GM18508 (cell line): Measurements from ENCODE around the gene UBE2F.

Experiments
- ATAC-seq: cut with Tn5 transposase; IDR thresholded peaks from one replicate; pipeline ENCODE4 v1.9.1; 2021; ENCODE audit warnings: moderate number of reproducible peaks; ENCODE audit not compliant: insufficient read depth, unreplicated experiment

The UBE2F gene, protein sequence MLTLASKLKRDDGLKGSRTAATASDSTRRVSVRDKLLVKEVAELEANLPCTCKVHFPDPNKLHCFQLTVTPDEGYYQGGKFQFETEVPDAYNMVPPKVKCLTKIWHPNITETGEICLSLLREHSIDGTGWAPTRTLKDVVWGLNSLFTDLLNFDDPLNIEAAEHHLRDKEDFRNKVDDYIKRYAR

DNA sequence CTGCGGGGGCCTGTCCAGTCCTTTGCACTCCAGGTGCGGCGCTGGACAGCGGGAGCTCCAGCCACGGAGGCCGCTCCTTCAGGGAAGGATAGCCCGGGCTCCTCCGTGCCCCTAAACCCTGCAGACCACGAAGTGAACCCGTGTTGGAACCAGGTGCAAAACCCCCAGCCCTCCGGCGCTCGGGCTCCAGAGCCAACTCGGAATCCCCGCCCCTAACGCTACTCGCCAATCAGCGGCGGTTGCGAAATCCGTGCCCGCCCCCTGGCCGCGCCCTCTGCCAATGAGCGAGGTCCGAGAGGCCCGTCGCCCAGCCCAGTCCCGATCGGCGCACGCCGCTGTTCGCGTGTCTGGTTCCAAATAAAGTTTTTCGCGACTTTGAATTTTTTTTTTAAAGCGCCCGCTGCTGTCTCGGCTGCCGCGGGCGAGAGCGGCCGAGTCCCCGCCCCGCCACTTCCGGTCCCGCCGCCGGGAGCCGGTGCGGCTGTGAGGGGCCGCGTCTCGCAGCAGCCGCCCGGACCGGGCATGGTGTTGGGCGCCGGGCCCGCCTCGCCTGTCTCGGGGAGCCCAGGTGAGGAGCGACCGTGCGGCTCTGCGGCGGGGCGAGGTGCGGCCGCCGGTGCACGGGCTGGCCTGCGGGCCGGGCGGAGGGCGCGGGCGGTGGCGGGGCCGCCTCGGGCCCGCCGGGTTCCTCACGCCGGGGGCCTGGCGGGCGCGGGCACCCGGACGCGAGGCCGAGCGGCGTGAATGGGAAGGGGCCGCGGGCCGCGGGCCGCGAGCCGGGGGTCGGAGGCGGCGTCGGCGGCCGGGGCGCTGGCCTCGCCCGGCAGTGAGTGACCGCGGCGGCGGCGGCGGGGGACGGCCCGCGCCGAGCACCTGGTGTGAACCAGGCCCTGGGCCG is at the start of gene UBE2F:
UBE2F (plus strand) TSS at position 450 of the 898 bp plus-strand sequence. CDS start 6,094 bp downstream, outside the sequence.
- ATAC-seq = peak; percentile 72

DNA sequence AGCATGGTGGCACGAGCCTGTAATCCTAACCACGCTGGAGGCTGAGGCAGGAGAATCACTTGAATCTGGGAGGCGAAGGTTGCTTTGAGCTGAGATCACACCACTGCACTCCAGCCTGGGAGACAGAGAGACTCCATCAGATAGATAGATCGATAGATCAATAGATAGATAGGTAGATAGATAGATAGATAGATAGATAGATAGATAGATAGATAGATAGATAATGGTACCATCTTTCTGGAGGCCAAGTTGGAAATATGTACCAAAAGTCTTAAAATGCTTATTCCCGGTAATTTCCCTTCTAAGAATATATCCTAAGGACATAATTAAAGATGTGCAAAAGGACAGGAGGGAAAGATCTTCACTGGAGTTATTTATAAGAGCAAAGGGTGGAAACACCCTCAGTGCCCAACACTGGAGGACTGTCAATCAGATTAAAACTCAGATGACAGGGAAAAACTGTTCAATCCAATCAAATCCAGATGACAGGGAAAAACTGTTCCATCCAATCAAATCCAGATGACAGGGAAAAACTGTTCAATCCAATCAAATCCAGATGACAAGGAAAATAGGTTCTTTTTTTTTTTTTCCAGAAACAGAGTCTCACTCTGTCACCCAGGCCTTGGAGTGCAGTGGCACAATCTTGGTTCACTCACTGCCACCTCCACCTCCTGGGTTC is 49.0 kb upstream of the UBE2F start:
- ATAC-seq = no peak

DNA sequence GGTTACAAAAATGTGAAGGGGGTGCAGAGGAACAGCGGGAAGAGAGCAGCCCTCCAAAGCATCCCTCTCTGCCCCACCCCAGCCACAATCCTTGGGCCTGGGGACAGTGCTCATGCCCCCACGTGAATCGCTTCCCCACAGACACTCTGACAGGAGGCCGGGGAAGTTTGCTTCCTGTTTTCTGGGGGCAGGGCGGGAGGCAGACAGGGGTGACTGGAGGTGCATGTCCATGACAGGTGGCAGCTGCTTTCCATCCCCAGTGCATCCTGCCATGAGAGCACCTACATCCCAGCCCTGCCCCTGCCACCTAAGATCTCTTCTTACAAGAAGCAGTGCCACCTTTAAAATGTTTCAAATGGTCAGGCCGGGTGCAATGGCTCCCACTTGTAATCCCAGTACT is 47.2 kb upstream of the UBE2F start:
- ATAC-seq = no peak

DNA sequence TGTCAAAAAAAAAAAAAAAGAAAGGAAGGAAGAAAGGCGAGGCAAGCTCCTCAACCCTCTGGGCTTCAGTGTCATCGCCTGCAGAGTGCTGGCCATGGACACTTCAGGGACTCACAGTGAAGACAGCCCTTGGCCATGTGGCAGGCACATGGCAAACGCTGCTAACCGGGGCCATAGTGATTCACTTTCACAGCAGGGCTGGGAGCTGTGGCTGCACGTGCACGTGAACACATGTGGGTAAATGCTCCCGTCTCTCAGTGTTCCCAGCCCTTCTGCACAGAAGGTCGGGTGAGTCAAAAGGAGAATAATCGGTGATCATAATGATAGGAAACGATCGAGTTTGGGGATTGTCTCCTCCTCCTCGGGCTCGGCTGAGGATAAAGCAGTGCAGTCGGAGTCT is 46.1 kb upstream of the UBE2F start:
- ATAC-seq = no peak

DNA sequence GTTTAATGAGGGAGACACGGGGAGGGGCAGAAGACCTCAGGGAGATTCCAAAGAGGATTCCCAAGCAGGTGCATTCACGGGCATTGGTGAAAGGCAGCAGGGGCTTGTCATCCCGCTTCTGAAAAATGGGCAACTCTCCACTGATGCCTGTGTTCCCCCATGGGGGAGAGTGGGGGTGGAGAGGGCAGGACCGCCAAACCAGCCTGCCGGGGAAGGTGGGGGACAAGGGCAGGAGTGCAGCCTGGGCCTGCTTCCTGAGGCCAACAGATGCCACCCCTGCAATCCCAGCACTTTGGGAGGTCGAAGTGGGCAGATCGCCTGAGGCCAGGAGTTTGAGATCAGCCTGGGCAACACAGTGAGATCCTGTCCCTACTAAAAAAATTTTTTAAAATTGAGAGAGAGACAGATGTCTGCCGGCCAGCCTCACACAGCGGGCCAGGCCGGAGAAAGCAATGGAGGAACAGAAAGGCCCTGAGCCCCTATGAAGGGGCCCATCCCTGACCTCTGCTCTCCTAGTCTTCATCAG is 44.8 kb upstream of the UBE2F start:
- ATAC-seq = no peak

DNA sequence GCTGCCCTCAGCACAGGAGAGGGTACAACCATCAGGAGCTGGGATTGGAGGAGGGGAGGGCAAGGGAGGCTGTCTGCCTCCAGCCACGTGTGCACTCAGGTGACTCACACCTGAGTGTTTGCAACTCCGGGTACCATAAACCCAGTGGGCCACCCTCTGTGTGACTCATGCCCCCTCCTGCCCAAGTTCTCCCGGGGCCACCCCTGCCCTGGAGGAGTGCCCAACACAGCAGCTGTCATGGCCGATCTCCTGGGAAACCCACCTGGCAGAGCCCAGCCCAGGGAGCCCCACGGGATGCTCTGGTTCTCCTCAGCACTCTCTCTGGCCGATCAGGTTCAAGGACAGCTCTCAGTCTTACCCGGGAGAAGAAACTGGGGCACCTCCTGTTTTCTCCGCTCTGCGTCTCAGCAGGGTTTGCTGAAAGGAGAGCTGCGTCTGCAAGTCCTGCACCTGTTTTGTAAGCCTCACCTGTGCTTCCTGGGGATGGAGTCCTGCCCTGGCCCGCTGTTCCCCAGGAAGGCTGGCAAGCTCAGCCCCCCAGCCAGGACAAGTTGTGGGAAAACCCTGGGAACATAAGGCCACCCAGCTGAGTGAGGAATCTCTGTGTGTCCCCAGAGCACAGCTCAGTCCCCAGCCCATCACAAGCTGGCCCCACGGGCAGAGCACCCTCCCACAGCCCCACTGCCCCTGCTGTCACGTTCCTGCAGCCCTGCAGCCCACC is 44.0 kb upstream of the UBE2F start:
- no peak for ATAC-seq

DNA sequence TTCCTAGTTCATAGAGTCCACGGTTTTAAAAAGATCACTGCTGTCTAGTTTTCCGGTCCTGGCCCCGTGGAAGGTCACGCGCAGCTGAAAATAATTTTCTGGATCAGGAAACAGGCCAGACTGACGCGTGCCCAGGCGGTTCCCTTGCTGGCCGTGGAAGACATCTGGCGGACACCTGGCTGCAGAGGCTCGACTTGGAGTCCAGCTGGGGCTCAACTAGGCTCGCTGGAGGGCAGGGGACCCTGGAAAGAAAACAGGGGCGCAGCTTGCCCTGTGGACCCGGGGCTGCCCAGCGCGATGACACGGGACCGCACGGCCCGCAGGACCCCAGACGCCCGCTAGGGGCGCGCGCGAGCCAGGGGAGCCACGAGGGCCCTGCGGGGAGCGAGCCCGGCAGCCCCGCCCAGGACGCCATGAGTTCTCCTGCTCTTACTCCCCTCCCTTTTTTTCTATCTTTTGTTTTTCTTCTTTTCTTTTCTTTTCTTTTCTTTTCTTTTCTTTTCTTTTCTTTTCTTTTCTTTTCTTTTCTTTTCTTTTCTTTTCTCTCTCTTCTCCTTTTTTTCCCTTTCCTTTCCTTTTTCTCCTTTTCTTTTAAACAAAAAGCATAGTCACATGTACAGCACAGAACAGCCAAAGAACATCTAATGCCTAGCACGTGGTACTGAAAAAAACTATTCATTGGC is 43.2 kb upstream of the UBE2F start:
- no peak for ATAC-seq

DNA sequence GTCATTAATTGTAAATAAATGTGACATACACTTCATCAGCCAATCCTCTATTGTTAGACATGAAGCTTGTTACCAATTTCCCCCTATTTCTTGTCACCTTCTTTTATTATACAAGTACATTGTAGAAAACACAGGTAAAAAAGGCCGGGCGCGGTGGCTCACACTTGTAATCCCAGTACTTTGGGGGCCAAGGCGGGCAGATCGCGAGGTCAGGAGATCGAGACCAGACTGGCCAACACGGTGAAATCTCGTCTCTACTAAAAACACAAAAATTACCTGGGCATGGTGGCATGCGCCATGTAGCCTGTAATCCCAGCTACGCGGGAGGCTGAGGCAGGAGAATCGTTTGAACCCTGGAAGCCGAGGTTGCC is 42.7 kb upstream of the UBE2F start:
- ATAC-seq = no peak

DNA sequence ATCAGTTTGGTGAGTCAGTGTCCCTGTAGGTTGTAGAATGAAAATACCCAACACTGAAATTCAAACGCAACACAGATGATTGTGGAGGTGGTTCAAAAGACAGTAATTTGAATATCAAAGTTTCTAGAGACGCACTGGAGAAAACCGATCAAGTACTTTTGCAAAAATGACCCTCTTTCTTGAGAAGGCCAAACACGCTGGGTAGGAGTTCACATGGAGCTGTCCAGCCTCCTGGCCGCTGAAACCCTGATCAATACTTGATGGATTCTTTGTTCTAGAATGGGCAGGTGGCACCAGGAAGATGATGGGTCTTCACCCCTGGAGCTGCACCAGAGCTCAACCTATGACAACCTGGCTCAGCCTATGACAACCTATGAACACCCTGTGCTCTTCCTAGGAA is 39.7 kb upstream of the UBE2F start:
- no peak for ATAC-seq

DNA sequence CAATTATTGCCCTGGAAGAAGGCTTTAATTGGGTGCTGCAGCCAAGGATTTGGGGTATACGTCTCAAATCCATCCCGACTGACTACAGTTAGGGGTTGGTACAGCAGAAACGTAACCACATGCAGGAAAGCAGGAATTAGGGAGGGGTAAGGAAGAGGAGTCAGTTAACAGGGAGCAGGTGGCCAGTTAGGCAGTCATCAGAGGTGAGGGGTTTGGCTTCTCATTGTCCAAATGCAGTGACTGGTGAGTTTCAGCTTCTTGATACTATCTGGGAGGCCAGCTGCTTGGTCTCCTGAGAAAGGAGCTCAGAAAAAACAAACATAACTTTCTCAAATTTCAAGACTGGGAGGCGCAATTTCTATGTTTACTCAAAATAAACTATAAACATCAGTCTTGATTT is 38.8 kb upstream of the UBE2F start:
- no peak for ATAC-seq

DNA sequence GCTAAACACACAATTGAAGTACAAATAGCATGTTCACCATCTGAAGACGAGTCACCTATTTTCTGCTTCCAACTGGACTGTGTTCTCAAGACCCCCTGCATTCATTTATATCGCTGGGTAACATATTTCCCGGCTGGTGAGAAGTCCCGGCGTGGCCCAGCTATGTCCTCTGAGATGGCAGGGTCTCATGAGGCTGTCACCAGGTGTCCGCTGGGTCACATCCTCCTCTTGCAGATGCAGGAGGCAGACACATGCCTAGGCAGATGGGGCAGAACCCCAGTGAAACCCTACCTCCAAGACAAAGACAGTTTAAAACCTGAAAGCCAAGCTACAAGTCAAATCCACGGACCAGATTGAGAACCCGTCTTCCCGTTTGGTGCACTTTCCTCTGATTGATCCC is 36.8 kb upstream of the UBE2F start:
- ATAC-seq = no peak

DNA sequence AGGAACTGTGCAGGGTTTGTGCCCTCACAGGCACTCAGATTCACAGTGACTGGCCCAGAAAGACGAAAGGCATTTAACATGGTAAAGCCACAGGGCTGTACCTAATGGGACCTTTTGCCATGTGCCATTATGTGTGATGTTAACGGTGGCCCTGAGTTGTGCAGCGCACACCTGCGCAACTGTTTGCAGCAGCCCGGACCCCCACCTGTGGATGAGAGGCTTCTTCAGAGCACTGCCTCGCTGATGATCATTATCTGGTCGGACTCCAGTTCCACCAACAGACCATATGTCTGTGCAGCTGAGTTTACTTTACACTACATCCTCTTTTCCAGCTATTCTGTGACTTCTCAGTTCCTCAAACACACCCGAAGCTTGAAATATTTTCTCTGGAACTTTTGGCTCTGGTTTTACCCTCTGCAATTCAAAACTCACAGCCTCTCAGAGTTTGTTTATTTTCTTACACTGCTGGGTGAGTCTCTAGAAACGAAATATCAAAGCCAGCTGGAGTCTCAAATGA is 35.6 kb upstream of the UBE2F start:
- ATAC-seq = no peak

DNA sequence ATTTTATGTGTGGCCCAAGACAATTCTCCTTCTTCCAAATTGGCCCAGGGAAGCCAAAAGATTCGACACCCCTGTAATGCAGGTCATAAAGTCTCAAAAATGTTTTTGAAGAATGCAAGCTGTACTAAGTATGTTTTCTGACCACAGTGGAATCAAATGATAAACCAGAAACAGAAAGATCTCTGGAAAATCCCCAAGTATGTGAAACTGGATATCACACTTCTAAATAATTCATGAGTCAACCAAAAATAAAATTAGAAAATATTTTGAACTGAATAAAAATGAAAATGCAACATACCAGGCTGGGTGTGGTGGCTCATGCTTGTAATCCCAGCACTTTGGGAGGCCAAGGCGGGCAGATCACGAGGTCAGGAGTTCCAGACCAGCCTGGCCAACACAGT is 34.1 kb upstream of the UBE2F start:
- no peak for ATAC-seq

DNA sequence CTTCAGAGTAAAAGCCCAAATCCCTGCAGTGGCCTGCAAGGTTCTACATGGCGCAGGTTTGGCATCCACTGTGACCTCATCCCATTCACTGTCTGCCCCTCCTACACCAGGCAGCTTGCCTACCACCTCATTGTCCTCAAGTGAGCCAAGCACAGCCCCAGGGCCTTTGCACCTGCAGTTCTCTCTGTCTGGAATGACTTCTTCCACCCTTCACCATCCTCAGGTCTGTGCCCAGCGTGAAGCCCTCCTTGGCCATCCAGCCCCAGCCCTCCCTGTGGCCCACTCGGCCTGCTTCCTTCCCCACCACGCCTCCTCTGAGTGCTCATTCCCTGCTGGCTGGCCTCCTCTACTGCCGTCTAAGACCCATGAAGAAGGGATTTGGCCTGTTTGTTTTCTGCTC is 32.6 kb upstream of the UBE2F start:
- no peak for ATAC-seq

DNA sequence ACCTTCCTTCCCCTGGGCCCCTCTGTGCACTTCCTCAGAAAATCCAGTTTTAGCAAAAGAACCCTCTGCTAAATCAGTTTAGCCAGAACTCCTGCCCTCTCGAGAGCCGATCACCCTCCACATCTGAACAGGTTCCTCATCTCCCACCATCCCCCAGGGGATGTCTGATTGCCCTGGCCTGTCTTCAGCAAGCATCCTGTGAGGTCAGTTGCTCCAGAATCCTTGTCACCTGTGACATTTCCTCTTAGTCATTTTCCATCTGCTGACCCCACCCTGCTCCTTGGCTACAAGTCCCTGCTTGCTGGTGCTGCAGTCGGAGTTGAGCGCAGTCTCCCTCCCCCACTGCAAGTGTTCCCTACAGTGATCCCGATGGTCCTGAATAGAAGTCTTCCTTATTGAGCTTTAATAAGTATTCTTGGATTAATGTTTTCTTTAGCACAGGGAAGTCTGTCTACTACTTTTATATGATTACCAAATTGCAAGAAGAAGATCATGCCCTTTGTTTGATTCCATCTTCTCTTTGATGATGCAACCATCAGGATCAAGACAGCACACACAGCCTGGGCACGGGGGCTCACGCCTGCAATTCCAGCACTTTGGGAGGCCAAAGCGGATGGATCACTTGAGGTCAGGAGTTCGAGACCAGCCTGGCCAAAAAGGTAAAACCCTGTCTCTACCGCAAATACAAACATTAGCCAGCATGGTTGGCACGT is 30.9 kb upstream of the UBE2F start:
- no peak for ATAC-seq

DNA sequence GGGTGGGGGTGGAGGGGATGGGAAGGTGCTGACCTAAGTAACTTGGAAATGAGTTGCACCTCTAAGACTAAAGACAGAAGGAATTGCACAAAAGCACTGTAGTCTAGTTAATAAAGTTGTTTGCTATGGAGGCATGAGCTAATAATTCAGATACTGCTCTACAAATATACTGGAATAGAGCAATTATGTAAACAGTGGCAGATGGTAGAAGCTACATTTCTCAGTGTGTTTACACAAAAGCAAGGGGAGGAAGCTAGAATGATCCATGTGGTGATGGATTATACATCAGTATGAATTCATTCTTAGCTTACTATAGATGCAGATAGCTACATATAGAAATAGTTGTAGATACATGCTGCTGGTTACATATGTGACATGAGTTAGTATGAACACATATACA is 27.6 kb upstream of the UBE2F start:
- no peak for ATAC-seq

DNA sequence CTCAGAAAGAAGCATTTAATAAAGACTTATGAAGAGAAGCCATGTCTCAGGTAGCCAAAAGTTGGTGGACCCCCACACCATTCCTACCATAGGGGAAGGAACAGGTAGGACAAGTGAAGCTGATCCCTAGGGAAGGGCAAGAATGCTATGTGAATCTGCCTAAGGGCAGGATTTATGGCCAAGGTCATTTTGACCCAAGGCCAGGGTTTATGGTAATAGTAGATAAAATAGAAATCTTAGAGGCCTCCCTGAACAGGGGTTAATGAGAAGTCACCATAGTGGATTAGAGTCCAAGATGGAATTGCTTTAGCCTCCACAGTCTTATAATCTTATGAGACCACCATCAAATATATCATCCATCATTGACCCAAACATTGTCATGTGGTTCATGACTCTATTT is 26.0 kb upstream of the UBE2F start:
- ATAC-seq = no peak

DNA sequence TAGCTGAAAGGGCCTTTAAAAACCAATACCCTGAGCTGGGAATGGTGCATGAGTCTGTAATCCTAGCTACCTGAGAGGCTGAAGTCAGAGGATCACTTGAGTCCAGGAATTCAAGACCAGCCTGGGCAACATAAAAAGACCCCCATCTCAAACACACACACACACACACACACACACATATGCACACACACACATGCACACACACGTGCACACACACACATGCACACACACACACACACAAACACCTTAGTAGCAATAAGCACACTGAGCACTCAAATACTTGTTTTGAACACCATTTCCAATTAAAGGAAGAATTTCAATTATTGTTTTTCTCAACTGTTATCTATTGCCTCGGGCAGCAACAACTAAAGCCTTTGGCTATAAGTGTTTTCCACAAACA is 25.6 kb upstream of the UBE2F start:
- no peak for ATAC-seq

DNA sequence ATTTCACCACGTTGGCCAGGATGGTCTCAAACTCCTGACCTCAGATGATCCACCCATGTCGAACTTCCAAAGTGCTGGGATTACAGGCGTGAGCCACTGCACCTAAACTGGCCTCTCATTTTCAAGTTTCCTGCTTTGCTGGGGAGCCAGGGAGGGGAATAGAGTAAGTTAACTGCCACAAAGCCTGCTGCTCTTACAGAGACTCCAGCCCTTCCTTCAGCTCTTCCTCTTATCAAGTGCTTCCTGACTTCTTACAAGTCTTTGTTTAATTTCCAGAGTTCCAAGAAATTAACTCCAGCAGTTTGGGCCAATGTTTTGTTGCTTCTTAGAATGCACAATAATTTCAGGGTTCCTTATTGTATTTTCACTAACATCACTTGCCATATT is 24.3 kb upstream of the UBE2F start:
- ATAC-seq = no peak
